GM21515 (cell line): ENCODE data around the gene CENPL.
"Not testable (repeated sequence)": the region's sequence is repeated elsewhere in the genome, so short reads cannot be mapped to it uniquely, and the experiment has no call there.

Experiments
- ATAC-seq: cut with Tn5 transposase; IDR thresholded peaks from one replicate; pipeline ENCODE4 v1.9.1; 2021; ENCODE audit not compliant: unreplicated experiment

CENPL gene

GRCh38 chr1:173859547-173859946, 34.9 kb upstream of the CENPL start:
- ATAC-seq, result not testable (repeated sequence)

GRCh38 chr1:173857363-173857917, 32.8 kb upstream of the CENPL start:
- no peak for ATAC-seq

GRCh38 chr1:173856903-173857302, 32.2 kb upstream of the CENPL start:
- no peak for ATAC-seq

- no peak for ATAC-seq
Observed at GRCh38 chr1:173856014-173856413, 31.3 kb upstream of the CENPL start.

GRCh38 chr1:173853074-173853473, 28.4 kb upstream of the CENPL start:
- ATAC-seq, result no peak

GRCh38 chr1:173852105-173852504, 27.4 kb upstream of the CENPL start:
- ATAC-seq, result no peak

GRCh38 chr1:173832748-173833147, 8.1 kb upstream of the CENPL start:
- no peak for ATAC-seq

- ATAC-seq, result no peak
Observed at GRCh38 chr1:173827611-173828010, 2.9 kb upstream of the CENPL start.

- peak; percentile 33 for ATAC-seq
Observed at GRCh38 chr1:173823781-173824314, 835 bp downstream of the CENPL start.

- ATAC-seq, result no peak
Observed at GRCh38 chr1:173821680-173822079, 3.0 kb downstream of the CENPL start.

- no peak for ATAC-seq
Observed at GRCh38 chr1:173818459-173818858, 6.2 kb downstream of the CENPL start.

- ATAC-seq, result not testable (repeated sequence)
Observed at GRCh38 chr1:173813654-173814053, 11.0 kb downstream of the CENPL start.

- ATAC-seq, result no peak
Observed at GRCh38 chr1:173802961-173803360, 21.7 kb downstream of the CENPL start.

GRCh38 chr1:173799995-173800394, 24.7 kb downstream of the CENPL start:
- ATAC-seq, result not testable (repeated sequence)

GRCh38 chr1:173798078-173798477, 26.6 kb downstream of the CENPL start:
- no peak for ATAC-seq

GRCh38 chr1:173789841-173790240, 34.8 kb downstream of the CENPL start:
- no peak for ATAC-seq

- ATAC-seq, result no peak
Observed at GRCh38 chr1:173784997-173785396, 39.7 kb downstream of the CENPL start.

GRCh38 chr1:173779936-173780335, 44.7 kb downstream of the CENPL start:
- no peak for ATAC-seq

GRCh38 chr1:173775578-173776226, 49.0 kb downstream of the CENPL start:
- ATAC-seq, result no peak

- ATAC-seq, result no peak
Observed at GRCh38 chr1:173771560-173771959, 53.1 kb downstream of the CENPL start.

GRCh38 chr1:173770330-173770729, 54.4 kb downstream of the CENPL start:
- not testable (repeated sequence) for ATAC-seq

- ATAC-seq, result no peak
Observed at GRCh38 chr1:173768827-173769226, 55.9 kb downstream of the CENPL start.

- no peak for ATAC-seq
Observed at GRCh38 chr1:173768206-173768605, 56.5 kb downstream of the CENPL start.
